Esophagus squamous epithelium (tissue), 5 donors: ENCODE measurements around the gene DDB1. TPM values are rescaled to one million over a fixed set of nuclear protein-coding genes. Genes with fewer than 3 reads are reported as not detected.

Experiments
- DNase-seq: peaks from one replicate; lab custom pipeline; 2025; lab: John Stamatoyannopoulos, UW
- H3K27ac ChIP-seq, 4 donors: fragments of 200-600 bp; sonication (generic); one replicate each; pipeline ENCODE4 v1.5.1; 2016 to 2019; ENCODE audit warnings: mild to moderate bottlenecking in 1 of 4
- H3K27me3 ChIP-seq, 4 donors: fragments of 200-600 bp; sonication (generic); 1 replicate in 3 of 4; 2 replicates in 1 of 4; pipeline versions ENCODE4 v1.5.1 to v1.6.0; 2017 to 2021; ENCODE audit warnings: antibody characterized with exemption in 1 of 4
- H3K36me3 ChIP-seq, 3 donors: fragments of 200-600 bp; sonication (generic); one replicate each; pipeline ENCODE4 v1.5.1; 2016 to 2019
- H3K4me1 ChIP-seq, 3 donors: fragments of 200-600 bp; sonication (generic); one replicate each; pipeline ENCODE4 v1.5.1; 2017 to 2019
- H3K4me3 ChIP-seq, 4 donors: fragments of 200-600 bp; sonication (generic); 1 replicate in 3 of 4; 2 replicates in 1 of 4; pipeline ENCODE4 v1.5.1; 2016 to 2019; ENCODE audit warnings: mild to moderate bottlenecking in 2 of 4, moderate library complexity in 1 of 4
- H3K9me3 ChIP-seq, 3 donors: fragments of 200-600 bp; sonication (generic); one replicate each; pipeline ENCODE4 v1.5.1; 2016 to 2019
- CTCF ChIP-seq, 6 experiments: fragments of 450-650 bp in 4 of 6; fragments of 200-600 bp in 2 of 6; sonication (generic) in 2 of 6; IDR thresholded peaks; one replicate each; pipeline ENCODE4 v1.5.1; 2016 to 2019; ENCODE audit warnings: antibody characterized with exemption in 6 of 6, mild to moderate bottlenecking in 4 of 6, moderate library complexity in 4 of 6
- POLR2A ChIP-seq, 4 donors: fragments of 450-650 bp; IDR thresholded peaks; one replicate each; pipeline ENCODE4 v1.6.1; 2017; ENCODE audit warnings: antibody characterized with exemption in 4 of 4, mild to moderate bottlenecking in 4 of 4, moderate library complexity in 3 of 4
- WGBS, 2 donors: methylation state at CpG; one replicate each; pipeline ENCODE4 v1.1.5; 2018; 5-methylcytosine and 5-hydroxymethylcytosine counted together
- intact Hi-C: fragments of 100-400 bp; cut with DNase I; formaldehyde crosslinking; loops from one replicate; pipeline ENCODE4 v1.15.0; 2022
- total RNA-seq, 4 donors: library from RNA; depleted of rRNA; stranded (reverse); fragments of >200 nt; gene quantifications; one replicate each; pipeline ENCODE4 v1.1.0, GENCODE V29; 2016
- donor health status: DM: yes; HTN: yes; CAD: no.

Gene DDB1
- total RNA-seq, 4 donors from 2014 or later = 98.9 to 146 (median 127) TPM

- H3K27me3 ChIP-seq = no peaks in the 10 kb centered on the region
- no peaks in the 10 kb centered on the region for H3K36me3 ChIP-seq
- TF ChIP-seq CTCF (IDR thresholded peaks at IDR 0.05) (no peak), POLR2A (IDR thresholded peaks at IDR 0.05) (no peak)
- no peak overlapping the region for H3K4me3 ChIP-seq
- no peaks in the 10 kb centered on the region for H3K9me3 ChIP-seq
- no peaks in the 10 kb centered on the region for H3K4me1 ChIP-seq
- intact Hi-C loops = no loop called here
- no peak overlapping the region for H3K27ac ChIP-seq
- WGBS, 2 donors = 50 to 55% methylated on average over 2 to 6 of the region's 6 CpGs
- DNase-seq = no peak
These were observed 65.5 kb downstream of the DDB1 start for GRCh38 chr11:61267437-61267841.

GRCh38 chr11:61266602-61267001 lies 66.3 kb downstream of the DDB1 start:
- TF ChIP-seq POLR2A (IDR thresholded peaks at IDR 0.05) = no peak
- TF ChIP-seq CTCF (IDR thresholded peaks at IDR 0.05) = no peak
- no peaks in the 10 kb centered on the region for H3K36me3 ChIP-seq
- WGBS, 2 donors = 71 to 86% methylated on average over 2 to 3 of the region's 4 CpGs
- no peak overlapping the region for H3K4me3 ChIP-seq
- no peak overlapping the region for H3K27ac ChIP-seq
- intact Hi-C loops = no loop called here
- no peaks in the 10 kb centered on the region for H3K4me1 ChIP-seq
- no peaks in the 10 kb centered on the region for H3K9me3 ChIP-seq
- no peak for DNase-seq
- H3K27me3 ChIP-seq = no peaks in the 10 kb centered on the region

GRCh38 chr11:61265357-61265756 lies 67.5 kb downstream of the DDB1 start:
- Histone ChIP-seq H3K27ac (no peak overlapping the region), H3K36me3 (no peaks in the 10 kb centered on the region), H3K27me3 (no peaks in the 10 kb centered on the region), H3K4me3 (no peak overlapping the region), H3K9me3 (no peaks in the 10 kb centered on the region), H3K4me1 (no peaks in the 10 kb centered on the region)
- 89 to 100% methylated on average over 1 to 10 of the region's 14 CpGs for WGBS, 2 donors
- no peak for DNase-seq
- TF ChIP-seq CTCF (IDR thresholded peaks at IDR 0.05) = no peak
- no peak for TF ChIP-seq POLR2A (IDR thresholded peaks at IDR 0.05)
- intact Hi-C loops = no loop called here

- H3K27ac ChIP-seq = no peak overlapping the region
- intact Hi-C loops = no loop called here
- WGBS, 2 donors = 79 to 90% methylated on average over 5 to 7 of the region's 14 CpGs
- H3K4me3 ChIP-seq = no peak overlapping the region
- no peaks in the 10 kb centered on the region for H3K9me3 ChIP-seq
- H3K4me1 ChIP-seq = no peaks in the 10 kb centered on the region
- no peaks in the 10 kb centered on the region for H3K27me3 ChIP-seq
- TF ChIP-seq CTCF (IDR thresholded peaks at IDR 0.05) (no peak), POLR2A (IDR thresholded peaks at IDR 0.05) (no peak)
- DNase-seq = no peak
- no peaks in the 10 kb centered on the region for H3K36me3 ChIP-seq
These were observed 68.1 kb downstream of the DDB1 start for GRCh38 chr11:61264795-61265194.

GRCh38 chr11:61264371-61264770 lies 68.5 kb downstream of the DDB1 start:
- H3K4me3 ChIP-seq = no peak overlapping the region
- no peaks in the 10 kb centered on the region for H3K27me3 ChIP-seq
- no peaks in the 10 kb centered on the region for H3K9me3 ChIP-seq
- H3K36me3 ChIP-seq = no peaks in the 10 kb centered on the region
- H3K27ac ChIP-seq = no peak overlapping the region
- H3K4me1 ChIP-seq = no peaks in the 10 kb centered on the region
- TF ChIP-seq CTCF (IDR thresholded peaks at IDR 0.05) = no peak
- TF ChIP-seq POLR2A (IDR thresholded peaks at IDR 0.05) = no peak
- DNase-seq = no peak
- 80 to 98% methylated on average over 1 to 4 of the region's 6 CpGs for WGBS, 2 donors
- intact Hi-C loops = no loop called here
